ENCODE results near the gene DMRTC1. TPM values are rescaled to one million over a fixed set of nuclear protein-coding genes. Genes with fewer than 3 reads are reported as not detected.
"Not testable (repeated sequence)": the region's sequence is repeated elsewhere in the genome, so short reads cannot be mapped to it uniquely, and the experiment has no call there.

The DMRTC1 gene
- total RNA-seq, 1 experiment from 2014 or later: not detected

- intact Hi-C loops (cut with micrococcal nuclease; ENCODE audit: unreplicated experiment); POLR2A ChIA-PET; CTCF ChIA-PET; H3K27me3 ChIP-seq (replicated peaks; ENCODE audit: control insufficient read depth, insufficient read depth, low read length); H3K9me3 Mint-ChIP-seq (ENCODE audit: unreplicated experiment); H3K27ac Mint-ChIP-seq (ENCODE audit: unreplicated experiment); H3K36me3 Mint-ChIP-seq (ENCODE audit: insufficient read depth, unreplicated experiment); H3K27me3 Mint-ChIP-seq (ENCODE audit: insufficient read depth, unreplicated experiment); H3K36me3 ChIP-seq (ENCODE audit: control insufficient read depth, insufficient read depth, low read length); H3K4me1 Mint-ChIP-seq (ENCODE audit: low read depth, unreplicated experiment); H3K4me1 ChIP-seq; BruUV-seq (replicated peaks); H3K4me3 Mint-ChIP-seq (ENCODE audit: unreplicated experiment); DNase-seq; H3K4me3 ChIP-seq (ENCODE audit: low read depth, low read length); H3K9me3 ChIP-seq: not testable (repeated sequence)
Measured at GRCh38 chrX:72882898-72883297, 60.7 kb downstream of the DMRTC1 start.

- H3K4me3 Mint-ChIP-seq (ENCODE audit: unreplicated experiment); H3K27ac Mint-ChIP-seq (ENCODE audit: unreplicated experiment); intact Hi-C loops (cut with micrococcal nuclease; ENCODE audit: unreplicated experiment); POLR2A ChIA-PET; H3K4me1 ChIP-seq; H3K36me3 ChIP-seq (ENCODE audit: control insufficient read depth, insufficient read depth, low read length); H3K4me1 Mint-ChIP-seq (ENCODE audit: low read depth, unreplicated experiment); H3K27me3 ChIP-seq (replicated peaks; ENCODE audit: control insufficient read depth, insufficient read depth, low read length); BruUV-seq (replicated peaks); H3K27me3 Mint-ChIP-seq (ENCODE audit: insufficient read depth, unreplicated experiment); H3K9me3 Mint-ChIP-seq (ENCODE audit: unreplicated experiment); H3K4me3 ChIP-seq (ENCODE audit: low read depth, low read length); H3K9me3 ChIP-seq; DNase-seq; H3K36me3 Mint-ChIP-seq (ENCODE audit: insufficient read depth, unreplicated experiment); CTCF ChIA-PET: not testable (repeated sequence)
Measured at GRCh38 chrX:72837532-72837931, 106.1 kb downstream of the DMRTC1 start.

GRCh38 chrX:72830701-72831100 lies 112.9 kb downstream of the DMRTC1 start:
- H3K4me1 ChIP-seq; H3K4me3 Mint-ChIP-seq (ENCODE audit: unreplicated experiment); H3K36me3 ChIP-seq (ENCODE audit: control insufficient read depth, insufficient read depth, low read length); DNase-seq; CTCF ChIA-PET; H3K27ac Mint-ChIP-seq (ENCODE audit: unreplicated experiment); H3K36me3 Mint-ChIP-seq (ENCODE audit: insufficient read depth, unreplicated experiment); H3K27me3 ChIP-seq (replicated peaks; ENCODE audit: control insufficient read depth, insufficient read depth, low read length); H3K4me1 Mint-ChIP-seq (ENCODE audit: low read depth, unreplicated experiment); H3K9me3 Mint-ChIP-seq (ENCODE audit: unreplicated experiment); intact Hi-C loops (cut with micrococcal nuclease; ENCODE audit: unreplicated experiment); BruUV-seq (replicated peaks); H3K4me3 ChIP-seq (ENCODE audit: low read depth, low read length); H3K9me3 ChIP-seq; H3K27me3 Mint-ChIP-seq (ENCODE audit: insufficient read depth, unreplicated experiment); POLR2A ChIA-PET: not testable (repeated sequence)

Other genes with a start within 250 kb of the DMRTC1 start
- gene PHKA1, start 229.5 kb downstream of the DMRTC1 start, total RNA-seq (2022): 3.8 and 5.1 TPM in 2 replicates
- not detected in 2 replicates for gene DMRTC1B, start 166.9 kb downstream of the DMRTC1 start, total RNA-seq (2022)
- gene FAM236B, start 161.2 kb downstream of the DMRTC1 start, total RNA-seq (2022): not detected in 2 replicates
- gene FAM236D, start 135.6 kb downstream of the DMRTC1 start, total RNA-seq (2022): not detected in 2 replicates
- gene FAM236C, start 31.2 kb downstream of the DMRTC1 start, total RNA-seq (2022): not detected in 2 replicates
- not detected in 2 replicates for gene FAM236A, start 5.6 kb downstream of the DMRTC1 start, total RNA-seq (2022)
- not detected in 2 replicates for gene PABPC1L2B, start 59.1 kb upstream of the DMRTC1 start, total RNA-seq (2022)
- gene PABPC1L2A, start 135.7 kb upstream of the DMRTC1 start, total RNA-seq (2022): not detected in 2 replicates